ENCODE measurements around the gene FRMD4A. TPM values are rescaled to one million over a fixed set of nuclear protein-coding genes. Genes with fewer than 3 reads are reported as not detected.
"Not testable (repeated sequence)": the region's sequence is repeated elsewhere in the genome, so short reads cannot be mapped to it uniquely, and the experiment has no call there.

The FRMD4A gene
- polyA plus RNA-seq, 1 donor (not counting 4 experiments of a cell fraction or from before 2014, with no cell fraction given): 12.9 TPM

GRCh38 chr10:13831711-13832141 is 499.0 kb downstream of the FRMD4A start:
- H3K9me1 ChIP-seq (ENCODE audit: control insufficient read depth, extremely low read depth, insufficient read depth, low read length): no peaks in the 10 kb centered on the region
- no peaks in the 10 kb centered on the region for H3K4me1 ChIP-seq (ENCODE audit: control insufficient read depth, extremely low read depth, insufficient read depth, low read length)
- no peak overlapping the region for H3K9ac ChIP-seq (ENCODE audit: control insufficient read depth, extremely low read depth, insufficient read depth, low read length)
- no peak overlapping the region for H2AFZ ChIP-seq (ENCODE audit: control insufficient read depth, low read length)
- H4K20me1 ChIP-seq (ENCODE audit: control insufficient read depth, extremely low read depth, insufficient read depth, low read length): no peaks in the 10 kb centered on the region
- H3K79me2 ChIP-seq (ENCODE audit: control insufficient read depth, insufficient read depth, low read length): no peaks in the 10 kb centered on the region
- no peaks in the 10 kb centered on the region for H3K27me3 ChIP-seq (ENCODE audit: control insufficient read depth, extremely low read depth, insufficient read depth, low read length)
- no peak overlapping the region for H3K4me3 ChIP-seq (ENCODE audit: control insufficient read depth in 2 of 3, extremely low read depth in 1 of 3, insufficient read depth in 2 of 3, low read depth in 1 of 3, low read length in 3 of 3)
- TF ChIP-seq EZH2 (IDR thresholded peaks at IDR 0.05; ENCODE audit: low read length) (no peak), CTCF (optimal IDR thresholded peaks at IDR 0.05 in 1 of 3, IDR thresholded peaks at IDR 0.05 in 1 of 3, conservative IDR thresholded peaks at IDR 0.05 in 1 of 3; ENCODE audit: extremely low read depth in 1 of 3, insufficient read depth in 2 of 3, low read length in 3 of 3) (no peak)
- H3K27ac ChIP-seq (ENCODE audit: control insufficient read depth, insufficient read depth, low read length): no peak overlapping the region
- FAIRE-seq (no peak), DNase-seq (ENCODE audit: low read depth, low spot score) (no peak)
- no peaks in the 10 kb centered on the region for H3K9me3 ChIP-seq (ENCODE audit: control insufficient read depth, low read depth, low read length)
- dilution Hi-C loops (cut with MboI; ENCODE audit: extremely low pct_ligation_motif_present, low sequenced_read_pairs): no loop called here
- H3K36me3 ChIP-seq (ENCODE audit: control insufficient read depth in 2 of 2, extremely low read depth in 1 of 2, insufficient read depth in 2 of 2, low read length in 2 of 2): no peaks in the 10 kb centered on the region
- H3K4me2 ChIP-seq (ENCODE audit: control insufficient read depth, extremely low read depth, insufficient read depth, low read depth, low read length): no peak overlapping the region

GRCh38 chr10:13830385-13830784 is 500.3 kb downstream of the FRMD4A start:
- H3K27ac ChIP-seq (ENCODE audit: control insufficient read depth, insufficient read depth, low read length): no peak overlapping the region
- no peaks in the 10 kb centered on the region for H3K27me3 ChIP-seq (ENCODE audit: control insufficient read depth, extremely low read depth, insufficient read depth, low read length)
- no peak overlapping the region for H3K9ac ChIP-seq (ENCODE audit: control insufficient read depth, extremely low read depth, insufficient read depth, low read length)
- no peak overlapping the region for H3K4me2 ChIP-seq (ENCODE audit: control insufficient read depth, extremely low read depth, insufficient read depth, low read depth, low read length)
- no peaks in the 10 kb centered on the region for H3K9me1 ChIP-seq (ENCODE audit: control insufficient read depth, extremely low read depth, insufficient read depth, low read length)
- DNase-seq (ENCODE audit: low read depth, low spot score) (no peak), FAIRE-seq (no peak)
- H2AFZ ChIP-seq (ENCODE audit: control insufficient read depth, low read length): no peak overlapping the region
- dilution Hi-C loops (cut with MboI; ENCODE audit: extremely low pct_ligation_motif_present, low sequenced_read_pairs): no loop called here
- H3K4me1 ChIP-seq (ENCODE audit: control insufficient read depth, extremely low read depth, insufficient read depth, low read length): no peaks in the 10 kb centered on the region
- no peak for TF ChIP-seq EZH2 (IDR thresholded peaks at IDR 0.05; ENCODE audit: low read length)
- H3K36me3 ChIP-seq (ENCODE audit: control insufficient read depth in 2 of 2, extremely low read depth in 1 of 2, insufficient read depth in 2 of 2, low read length in 2 of 2): no peaks in the 10 kb centered on the region
- H3K9me3 ChIP-seq (ENCODE audit: control insufficient read depth, low read depth, low read length): no peaks in the 10 kb centered on the region
- H3K79me2 ChIP-seq (ENCODE audit: control insufficient read depth, insufficient read depth, low read length): no peaks in the 10 kb centered on the region
- no peaks in the 10 kb centered on the region for H4K20me1 ChIP-seq (ENCODE audit: control insufficient read depth, extremely low read depth, insufficient read depth, low read length)
- no peak overlapping the region for H3K4me3 ChIP-seq (ENCODE audit: control insufficient read depth in 2 of 3, extremely low read depth in 1 of 3, insufficient read depth in 2 of 3, low read depth in 1 of 3, low read length in 3 of 3)

- no peak for FAIRE-seq
- Histone ChIP-seq H3K27ac (ENCODE audit: control insufficient read depth, insufficient read depth, low read length) (no peak overlapping the region), H3K4me1 (ENCODE audit: control insufficient read depth, extremely low read depth, insufficient read depth, low read length) (no peaks in the 10 kb centered on the region), H2AFZ (ENCODE audit: control insufficient read depth, low read length) (no peak overlapping the region), H3K9me1 (ENCODE audit: control insufficient read depth, extremely low read depth, insufficient read depth, low read length) (no peaks in the 10 kb centered on the region), H3K4me3 (ENCODE audit: control insufficient read depth in 2 of 3, extremely low read depth in 1 of 3, insufficient read depth in 2 of 3, low read depth in 1 of 3, low read length in 3 of 3) (no peak overlapping the region), H3K79me2 (ENCODE audit: control insufficient read depth, insufficient read depth, low read length) (no peaks in the 10 kb centered on the region), H4K20me1 (ENCODE audit: control insufficient read depth, extremely low read depth, insufficient read depth, low read length) (no peaks in the 10 kb centered on the region), H3K9ac (ENCODE audit: control insufficient read depth, extremely low read depth, insufficient read depth, low read length) (no peak overlapping the region), H3K4me2 (ENCODE audit: control insufficient read depth, extremely low read depth, insufficient read depth, low read depth, low read length) (no peak overlapping the region), H3K36me3 (ENCODE audit: control insufficient read depth in 2 of 2, extremely low read depth in 1 of 2, insufficient read depth in 2 of 2, low read length in 2 of 2) (no peaks in the 10 kb centered on the region), H3K9me3 (ENCODE audit: control insufficient read depth, low read depth, low read length) (no peaks in the 10 kb centered on the region), H3K27me3 (ENCODE audit: control insufficient read depth, extremely low read depth, insufficient read depth, low read length) (no peaks in the 10 kb centered on the region)
- TF ChIP-seq CTCF (optimal IDR thresholded peaks at IDR 0.05 in 1 of 3, IDR thresholded peaks at IDR 0.05 in 1 of 3, conservative IDR thresholded peaks at IDR 0.05 in 1 of 3; ENCODE audit: extremely low read depth in 1 of 3, insufficient read depth in 2 of 3, low read length in 3 of 3) (no peak), EZH2 (IDR thresholded peaks at IDR 0.05; ENCODE audit: low read length) (no peak)
- dilution Hi-C loops (cut with MboI; ENCODE audit: extremely low pct_ligation_motif_present, low sequenced_read_pairs): no loop called here
- DNase-seq (ENCODE audit: low read depth, low spot score): no peak
These were observed 500.9 kb downstream of the FRMD4A start for GRCh38 chr10:13829790-13830189.

- H3K9ac ChIP-seq (ENCODE audit: control insufficient read depth, extremely low read depth, insufficient read depth, low read length); H3K4me1 ChIP-seq (ENCODE audit: control insufficient read depth, extremely low read depth, insufficient read depth, low read length); H3K4me3 ChIP-seq (ENCODE audit: control insufficient read depth in 2 of 3, extremely low read depth in 1 of 3, insufficient read depth in 2 of 3, low read depth in 1 of 3, low read length in 3 of 3); H3K9me3 ChIP-seq (ENCODE audit: control insufficient read depth, low read depth, low read length); H3K36me3 ChIP-seq (ENCODE audit: control insufficient read depth in 2 of 2, extremely low read depth in 1 of 2, insufficient read depth in 2 of 2, low read length in 2 of 2); dilution Hi-C loops (cut with MboI; ENCODE audit: extremely low pct_ligation_motif_present, low sequenced_read_pairs); H3K4me2 ChIP-seq (ENCODE audit: control insufficient read depth, extremely low read depth, insufficient read depth, low read depth, low read length); FAIRE-seq; H3K27me3 ChIP-seq (ENCODE audit: control insufficient read depth, extremely low read depth, insufficient read depth, low read length); H4K20me1 ChIP-seq (ENCODE audit: control insufficient read depth, extremely low read depth, insufficient read depth, low read length); DNase-seq (ENCODE audit: low read depth, low spot score); H3K27ac ChIP-seq (ENCODE audit: control insufficient read depth, insufficient read depth, low read length); H3K79me2 ChIP-seq (ENCODE audit: control insufficient read depth, insufficient read depth, low read length); H3K9me1 ChIP-seq (ENCODE audit: control insufficient read depth, extremely low read depth, insufficient read depth, low read length); H2AFZ ChIP-seq (ENCODE audit: control insufficient read depth, low read length): not testable (repeated sequence)
These were observed 502.4 kb downstream of the FRMD4A start for GRCh38 chr10:13828284-13828683.
